Camera-type eye (tissue), 1 donor: Measurements from ENCODE around the gene GYS1. TPM values are rescaled to one million over a fixed set of nuclear protein-coding genes. Genes with fewer than 3 reads are reported as not detected.

Experiments
- total RNA-seq: library from RNA; depleted of rRNA; stranded (reverse); fragments of >200 nt; gene quantifications from one replicate; pipeline ENCODE4 v1.2.3, GENCODE V29; 2014

Gene GYS1
- 47.8 TPM for total RNA-seq

GRCh38 chr19:48993175-48994034 lies at the start of gene GYS1, which contains the start of gene RUVBL2:
TSS of gene GYS1 (minus strand) at chr19:48993309. CDS start at chr19:48993112, 197 bp downstream.
TSS of gene RUVBL2 (plus strand) at chr19:48993887. CDS start at chr19:48993912, 25 bp downstream.

DNA sequence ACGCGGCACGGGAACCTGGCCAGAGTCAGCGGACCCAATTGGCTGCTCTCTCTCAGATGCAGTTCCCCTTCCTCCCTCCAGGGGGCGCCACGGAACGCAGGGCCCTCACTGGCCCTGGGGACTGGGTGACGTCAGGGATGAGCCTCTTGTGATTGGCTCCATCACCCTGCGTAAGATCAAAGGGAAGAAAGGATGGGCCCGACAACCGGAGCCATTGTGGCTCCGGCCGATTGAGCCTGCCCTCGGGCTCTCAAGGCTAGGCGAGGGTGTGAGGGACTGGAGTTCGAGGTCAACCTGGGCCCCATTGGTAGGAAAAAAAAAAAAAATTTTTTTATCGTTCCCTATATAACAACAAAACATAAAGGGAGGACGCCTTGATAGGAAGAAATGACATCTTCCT lies 43.7 kb upstream of the GYS1 start, which contains the start of gene CGB1:
CGB1 (minus strand) TSS at position 81 of the 400 bp plus-strand sequence. CDS start 184 bp downstream, outside the sequence.

DNA sequence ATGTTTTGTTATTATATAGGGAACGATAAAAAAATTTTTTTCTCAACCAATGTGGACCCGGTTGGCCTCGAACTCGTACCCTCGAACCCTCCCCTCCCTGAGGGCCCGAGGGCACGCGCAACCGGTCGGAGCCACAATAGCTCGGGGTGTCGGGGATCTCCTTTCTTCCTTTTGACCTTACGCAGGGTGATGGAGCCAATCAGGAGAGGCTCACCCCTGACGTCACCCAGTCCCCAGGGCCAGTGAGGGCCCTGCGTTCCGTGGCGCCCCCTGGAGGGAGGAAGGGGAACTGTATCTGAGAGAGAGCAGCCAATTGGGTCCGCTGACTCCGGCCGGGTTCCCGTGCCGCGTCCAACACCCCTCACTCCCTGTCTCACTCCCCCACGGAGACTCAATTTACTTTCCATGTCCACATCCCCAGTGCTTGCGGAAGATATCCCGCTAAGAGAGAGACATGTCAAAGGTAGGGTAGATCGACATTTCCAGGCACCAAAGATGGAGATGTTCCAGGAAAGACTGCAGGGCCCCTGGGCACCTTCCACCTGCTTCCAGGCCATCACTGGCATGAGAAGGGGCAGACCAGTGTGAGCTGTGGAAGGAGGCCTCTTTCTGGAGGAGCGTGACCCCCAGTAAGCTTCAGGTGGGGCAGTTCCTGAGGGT lies 38.7 kb upstream of the GYS1 start, which contains the start of gene CGB2:
CGB2 (plus strand) TSS at position 249 of the 660 bp plus-strand sequence; CDS start at position 455, 206 bp downstream.

DNA sequence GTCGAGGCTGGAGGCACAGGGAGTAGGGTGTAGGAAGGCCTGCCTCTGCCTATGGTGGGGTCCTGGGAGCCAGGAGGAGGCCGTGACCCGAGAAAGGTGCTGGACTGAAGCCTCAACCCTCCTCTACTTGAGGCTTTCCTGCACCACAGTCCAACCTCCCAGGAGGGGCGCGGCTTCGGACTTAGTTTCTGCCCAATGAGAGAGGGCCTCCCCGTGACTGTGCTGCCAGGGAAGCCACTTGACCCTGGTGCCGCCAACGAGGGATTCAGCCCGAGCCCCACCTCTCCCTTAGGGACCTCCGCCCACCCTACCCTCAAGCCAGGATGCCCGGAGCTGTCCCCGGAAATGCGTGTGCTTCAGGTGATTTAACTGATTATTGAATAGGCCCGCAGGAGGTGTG lies 31.1 kb upstream of the GYS1 start, which contains the start of gene CGB3:
CGB3 (minus strand) TSS at position 101 of the 400 bp plus-strand sequence. CDS start 362 bp downstream, outside the sequence.

GRCh38 chr19:49017041-49017665 lies 24.0 kb upstream of the GYS1 start, which contains the start of gene LHB:
TSS of gene LHB (minus strand) at chr19:49017091. CDS start at chr19:49017081, 10 bp downstream.

GRCh38 chr19:48965040-48965805 lies 27.9 kb downstream of the GYS1 start, which contains the start of gene FTL:
TSS of gene FTL (plus strand) at chr19:48965309. CDS start at chr19:48965508, 199 bp downstream.

DNA sequence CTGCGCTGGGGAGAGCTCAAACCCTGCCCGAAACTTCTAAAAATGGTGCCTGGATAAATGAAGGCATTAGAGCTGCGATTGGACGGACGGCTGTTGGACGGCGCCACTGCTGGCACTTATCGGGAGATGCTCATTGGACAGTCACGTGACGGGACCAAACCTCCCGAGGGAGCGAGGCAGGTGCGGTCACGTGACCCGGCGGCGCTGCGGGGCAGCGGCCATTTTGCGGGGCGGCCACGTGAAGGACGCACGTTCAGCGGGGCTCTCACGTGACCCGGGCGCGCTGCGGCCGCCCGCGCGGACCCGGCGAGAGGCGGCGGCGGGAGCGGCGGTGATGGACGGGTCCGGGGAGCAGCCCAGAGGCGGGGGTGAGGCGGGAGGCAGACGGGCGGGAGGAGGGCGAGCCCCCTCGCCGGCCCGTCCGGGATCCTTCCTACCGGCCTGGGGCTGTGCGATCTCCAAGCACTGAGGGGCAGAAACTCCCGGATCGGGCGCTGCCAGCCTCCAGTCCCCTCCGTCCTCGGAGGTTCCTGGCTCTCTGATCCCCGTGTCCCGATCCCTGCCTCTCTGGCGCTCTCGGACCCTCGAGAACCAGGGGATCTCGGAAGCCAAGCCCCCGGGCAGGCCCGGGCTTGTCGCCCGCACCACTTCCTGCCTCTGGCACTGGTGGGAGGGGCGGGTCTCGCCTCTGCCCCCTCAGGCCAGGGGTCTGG lies 38.4 kb downstream of the GYS1 start, which contains the start of gene BAX:
BAX (plus strand) TSS at position 281 of the 713 bp plus-strand sequence; CDS start at position 335, 54 bp downstream.

DNA sequence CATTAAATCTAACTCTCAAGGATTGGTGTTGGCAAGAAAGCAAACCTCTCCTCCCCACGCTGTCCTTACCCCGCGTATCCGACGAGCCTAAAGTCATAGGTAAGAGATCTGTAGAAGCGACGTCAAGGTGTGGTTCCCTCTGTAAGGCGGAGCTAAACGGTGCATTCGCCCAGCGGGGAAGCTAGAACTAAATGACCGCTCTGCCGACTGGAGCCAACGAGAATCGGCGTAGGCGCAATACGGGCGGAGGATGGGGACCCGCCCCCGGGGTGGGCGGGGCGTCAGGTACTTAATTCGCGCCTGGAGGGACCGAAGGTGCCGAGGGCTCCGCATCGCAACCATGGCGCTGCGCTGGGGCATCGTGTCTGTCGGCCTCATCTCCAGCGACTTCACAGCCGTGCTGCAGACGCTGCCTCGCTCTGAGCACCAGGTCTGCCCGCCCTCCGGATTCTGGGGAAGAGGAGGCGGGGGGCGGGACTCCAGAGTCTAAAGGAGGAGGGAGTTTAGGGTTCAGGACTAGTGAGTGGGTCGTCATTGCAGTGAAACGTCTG lies 59.7 kb downstream of the GYS1 start, which contains the start of gene DHDH:
DHDH (plus strand) TSS at position 318 of the 551 bp plus-strand sequence; CDS start at position 341, 23 bp downstream.

Other genes starting within 250 kb of the GYS1 start
- not detected for gene IZUMO1, start 246.4 kb downstream of the GYS1 start, total RNA-seq
- gene FUT1, start 240.7 kb downstream of the GYS1 start, total RNA-seq: 1.9 TPM
- not detected for gene FGF21, start 237.8 kb downstream of the GYS1 start, total RNA-seq
- 27.3 TPM for gene BCAT2, start 182.3 kb downstream of the GYS1 start, total RNA-seq
- gene HSD17B14, start 156.8 kb downstream of the GYS1 start, total RNA-seq: 13.8 TPM
- gene PLEKHA4, start 124.7 kb downstream of the GYS1 start, total RNA-seq: 10.8 TPM
- gene PPP1R15A, start 120.9 kb downstream of the GYS1 start, total RNA-seq: 42.4 TPM
- 0.22 TPM for gene TULP2, start 94.6 kb downstream of the GYS1 start, total RNA-seq
- gene NUCB1, start 93.0 kb downstream of the GYS1 start, total RNA-seq: 153 TPM
- not detected for gene DHDH, start 59.6 kb downstream of the GYS1 start, total RNA-seq
- 24.8 TPM for gene BAX, start 38.4 kb downstream of the GYS1 start, total RNA-seq
- 1,146 TPM for gene FTL, start 28.0 kb downstream of the GYS1 start, total RNA-seq
- 93.5 TPM for gene RUVBL2, start 578 bp upstream of the GYS1 start, total RNA-seq
- gene LHB, start 23.8 kb upstream of the GYS1 start, total RNA-seq: not detected
- gene CGB3, start 31.0 kb upstream of the GYS1 start, total RNA-seq: not detected
- gene CGB2, start 38.6 kb upstream of the GYS1 start, total RNA-seq: not detected
- gene CGB1, start 43.6 kb upstream of the GYS1 start, total RNA-seq: not detected
- gene CGB5, start 50.5 kb upstream of the GYS1 start, total RNA-seq: not detected
- gene CGB8, start 55.8 kb upstream of the GYS1 start, total RNA-seq: not detected
- not detected for gene CGB7, start 64.4 kb upstream of the GYS1 start, total RNA-seq
- gene NTF4, start 71.5 kb upstream of the GYS1 start, total RNA-seq: 0.93 TPM
- 0.22 TPM for gene KCNA7, start 79.4 kb upstream of the GYS1 start, total RNA-seq
- gene SNRNP70, start 92.1 kb upstream of the GYS1 start, total RNA-seq: 301 TPM
- gene LIN7B, start 121.1 kb upstream of the GYS1 start, total RNA-seq: 12.2 TPM
- gene C19orf73, start 125.8 kb upstream of the GYS1 start, total RNA-seq: 2.0 TPM
- 27.9 TPM for gene PPFIA3, start 126.2 kb upstream of the GYS1 start, total RNA-seq
- gene HRC, start 162.1 kb upstream of the GYS1 start, total RNA-seq: 18.6 TPM
- 16.3 TPM for gene TRPM4, start 164.5 kb upstream of the GYS1 start, total RNA-seq